Osteoblast (primary cell): ENCODE results near the gene ANKRD12. TPM values are rescaled to one million over a fixed set of nuclear protein-coding genes. Genes with fewer than 3 reads are reported as not detected.

ENCODE experiments used
- DNase-seq: peaks from one replicate; pipeline ENCODE4 v3.0.0; 2011; ENCODE audit warnings: low spot score, mixed read lengths; ENCODE audit not compliant: insufficient read length; ENCODE audit errors: missing footprints
- H2AFZ ChIP-seq: 2 replicates; pipeline ENCODE4 v1.6.0; 2011; ENCODE audit warnings: mild to moderate bottlenecking, low read length
- H3K27ac ChIP-seq: 2 replicates; pipeline ENCODE4 v1.5.1; 2011; ENCODE audit warnings: mild to moderate bottlenecking, low read depth, low read length, moderate library complexity
- H3K27me3 ChIP-seq: 2 replicates; pipeline ENCODE4 v1.6.0; 2012; ENCODE audit warnings: mild to moderate bottlenecking, control low read depth, inconsistent platforms, low read length, moderate library complexity; ENCODE audit not compliant: insufficient read depth
- H3K36me3 ChIP-seq: 2 replicates; pipeline ENCODE4 v1.5.1; 2011; ENCODE audit warnings: mild to moderate bottlenecking, low read length, control low read depth, moderate library complexity; ENCODE audit not compliant: insufficient read depth
- H3K4me1 ChIP-seq: 2 replicates; pipeline ENCODE4 v1.5.1; 2011; ENCODE audit warnings: mild to moderate bottlenecking, low read length, control low read depth, moderate library complexity; ENCODE audit not compliant: insufficient read depth
- H3K4me2 ChIP-seq: 2 replicates; pipeline ENCODE4 v1.6.0; 2011; ENCODE audit warnings: mild to moderate bottlenecking, low read length; ENCODE audit not compliant: insufficient read depth
- H3K4me3 ChIP-seq: fragments of 200-600 bp; sonication (generic); 3 replicates; pipeline ENCODE4 v1.5.1; 2012; ENCODE audit warnings: mild to moderate bottlenecking, low read length, inconsistent platforms; ENCODE audit not compliant: insufficient read depth
- H3K79me2 ChIP-seq: 2 replicates; pipeline ENCODE4 v1.6.0; 2012; ENCODE audit warnings: mild to moderate bottlenecking, low read length, control low read depth, inconsistent platforms; ENCODE audit not compliant: insufficient read depth
- H3K9me3 ChIP-seq: 2 replicates; pipeline ENCODE4 v1.5.1; 2011; ENCODE audit warnings: low read depth, low read length, control low read depth
- H4K20me1 ChIP-seq: 2 replicates; pipeline ENCODE4 v1.6.0; 2012; ENCODE audit warnings: mild to moderate bottlenecking, low read length, control low read depth; ENCODE audit not compliant: insufficient read depth
- CTCF ChIP-seq: IDR thresholded peaks from 2 replicates; pipeline ENCODE4 v1.5.1; 2011; ENCODE audit warnings: mild to moderate bottlenecking, low read depth, low read length, moderate library complexity; ENCODE audit errors: extremely low read depth
- total RNA-seq: library from RNA; depleted of rRNA; stranded (reverse); fragments of >200 nt; gene quantifications from 2 replicates; pipeline ENCODE4 v1.2.3, GENCODE V29; 2012

Gene ANKRD12
- total RNA-seq, 1 donor = 47.8 TPM

- Histone ChIP-seq H3K4me3 (no peak overlapping the region), H3K27me3 (no peaks in the 10 kb centered on the region), H3K27ac (no peak overlapping the region), H3K36me3 (peaks cover 11% of the 10 kb centered on the region), H3K4me1 (no peaks in the 10 kb centered on the region), H2AFZ (no peak overlapping the region), H3K9me3 (no peaks in the 10 kb centered on the region), H3K4me2 (no peak overlapping the region), H4K20me1 (no peaks in the 10 kb centered on the region), H3K79me2 (peaks cover 64% of the 10 kb centered on the region)
- no peak for TF ChIP-seq CTCF
- DNase-seq = no peak
These were observed 95.4 kb downstream of the ANKRD12 start for GRCh38 chr18:9231852-9232486.

GRCh38 chr18:9232977-9233376 is 96.4 kb downstream of the ANKRD12 start:
- no peaks in the 10 kb centered on the region for H3K9me3 ChIP-seq
- H3K4me1 ChIP-seq = no peaks in the 10 kb centered on the region
- H3K27ac ChIP-seq = no peak overlapping the region
- no peak overlapping the region for H3K4me2 ChIP-seq
- peaks cover 11% of the 10 kb centered on the region for H3K36me3 ChIP-seq
- H3K79me2 ChIP-seq = peaks cover 58% of the 10 kb centered on the region
- no peak overlapping the region for H2AFZ ChIP-seq
- TF ChIP-seq CTCF = no peak
- H4K20me1 ChIP-seq = no peaks in the 10 kb centered on the region
- DNase-seq = no peak
- H3K27me3 ChIP-seq = no peaks in the 10 kb centered on the region
- no peak overlapping the region for H3K4me3 ChIP-seq

GRCh38 chr18:9233771-9234440 is 97.3 kb downstream of the ANKRD12 start:
- H3K27me3 ChIP-seq = no peaks in the 10 kb centered on the region
- no peaks in the 10 kb centered on the region for H3K4me1 ChIP-seq
- no peak overlapping the region for H3K4me2 ChIP-seq
- H3K9me3 ChIP-seq = no peaks in the 10 kb centered on the region
- H4K20me1 ChIP-seq = no peaks in the 10 kb centered on the region
- peaks cover 11% of the 10 kb centered on the region for H3K36me3 ChIP-seq
- TF ChIP-seq CTCF = no peak
- no peak overlapping the region for H2AFZ ChIP-seq
- DNase-seq = no peak
- H3K79me2 ChIP-seq = peaks cover 49% of the 10 kb centered on the region
- H3K4me3 ChIP-seq = no peak overlapping the region
- no peak overlapping the region for H3K27ac ChIP-seq

- H3K27ac ChIP-seq = no peak overlapping the region
- H3K79me2 ChIP-seq = peaks cover 43% of the 10 kb centered on the region
- no peaks in the 10 kb centered on the region for H4K20me1 ChIP-seq
- no peaks in the 10 kb centered on the region for H3K4me1 ChIP-seq
- H3K27me3 ChIP-seq = no peaks in the 10 kb centered on the region
- H3K36me3 ChIP-seq = peaks cover 11% of the 10 kb centered on the region
- H3K4me2 ChIP-seq = no peak overlapping the region
- H3K9me3 ChIP-seq = no peaks in the 10 kb centered on the region
- H3K4me3 ChIP-seq = no peak overlapping the region
- H2AFZ ChIP-seq = no peak overlapping the region
- no peak for TF ChIP-seq CTCF
- no peak for DNase-seq
These were observed 97.9 kb downstream of the ANKRD12 start for GRCh38 chr18:9234528-9234927.
